HL-60/S4 treated with phorbol 12-myristate 13-acetate at 8.2 ng/mL for 4 days and 3 days (cell line): Measurements from ENCODE around the gene CACNA1I.

ENCODE experiments used
- in situ Hi-C: fragments of 300-500 bp; cut with MboI; formaldehyde crosslinking; loops from 2 replicates; pipeline ENCODE4 v1.15.0; 2022; ENCODE audit warnings: low sequenced_read_pairs

Gene CACNA1I

DNA sequence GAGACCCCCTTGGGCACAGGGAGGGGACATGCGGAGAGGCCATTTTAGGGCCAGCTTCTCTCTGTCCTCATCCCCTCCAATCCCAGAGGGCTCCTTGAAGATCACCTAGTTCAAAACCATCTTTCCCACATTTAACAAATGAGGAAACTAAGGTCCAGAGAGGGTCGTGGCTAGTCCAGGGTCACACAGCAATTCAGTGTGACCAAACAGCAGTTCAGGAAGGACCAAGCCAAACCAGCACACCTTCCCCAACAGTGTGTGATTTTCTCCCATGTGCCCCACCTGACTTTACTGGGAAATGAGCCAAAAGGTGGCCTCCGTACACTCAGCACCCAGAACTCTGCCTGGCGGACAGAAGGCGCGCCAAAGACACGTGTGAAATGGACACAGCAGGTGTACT is 51.3 kb downstream of the CACNA1I start:
- in situ Hi-C loops = no loop called here

- in situ Hi-C loops = no loop called here
These were observed 52.4 kb downstream of the CACNA1I start for GRCh38 chr22:39622881-39623367.

DNA sequence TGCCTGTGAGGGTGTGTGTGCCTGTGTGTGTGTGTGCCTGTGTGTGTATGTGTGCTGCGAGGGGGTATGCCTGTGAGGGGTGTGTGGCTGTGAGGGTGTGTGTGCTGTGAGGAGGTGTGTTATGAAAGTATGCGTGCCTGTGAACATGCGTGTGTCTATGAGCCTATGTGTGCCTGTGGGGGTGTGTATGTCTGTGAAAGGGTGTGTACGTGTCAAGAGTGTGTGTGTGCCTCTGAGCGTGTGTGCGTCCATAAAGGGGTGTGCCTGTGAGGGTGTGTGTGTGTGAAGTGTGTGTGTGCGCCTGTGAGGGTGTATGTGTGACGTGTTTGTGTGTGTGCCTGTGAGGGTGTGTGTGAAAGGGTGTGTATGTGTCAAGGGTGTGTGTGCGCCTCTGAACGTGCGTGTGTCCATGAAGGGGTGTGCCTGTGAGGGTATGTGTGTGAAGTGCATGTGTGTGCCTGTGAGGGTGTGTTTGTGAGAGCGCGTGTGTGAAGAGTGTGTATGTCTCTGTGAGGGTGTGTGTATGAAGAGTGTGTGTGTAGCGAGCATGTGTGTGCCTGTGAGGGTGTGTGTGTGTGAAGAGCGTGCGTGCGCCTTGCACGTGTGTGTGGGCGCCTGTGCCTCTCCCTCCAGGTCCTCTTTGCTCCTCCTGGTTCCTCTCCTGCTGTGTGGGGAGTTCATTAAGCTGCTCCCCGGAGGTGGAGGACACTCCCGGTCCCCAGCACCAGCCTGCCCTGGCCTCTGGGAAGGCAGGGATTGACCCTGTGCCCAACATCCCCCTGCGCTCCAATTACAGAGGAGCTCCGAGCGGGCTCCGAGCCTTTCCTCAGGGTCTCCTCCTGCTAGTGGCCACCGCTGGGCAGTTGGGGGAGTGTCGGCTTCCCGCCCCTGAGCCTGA is 53.3 kb downstream of the CACNA1I start:
- in situ Hi-C loops = no loop called here

DNA sequence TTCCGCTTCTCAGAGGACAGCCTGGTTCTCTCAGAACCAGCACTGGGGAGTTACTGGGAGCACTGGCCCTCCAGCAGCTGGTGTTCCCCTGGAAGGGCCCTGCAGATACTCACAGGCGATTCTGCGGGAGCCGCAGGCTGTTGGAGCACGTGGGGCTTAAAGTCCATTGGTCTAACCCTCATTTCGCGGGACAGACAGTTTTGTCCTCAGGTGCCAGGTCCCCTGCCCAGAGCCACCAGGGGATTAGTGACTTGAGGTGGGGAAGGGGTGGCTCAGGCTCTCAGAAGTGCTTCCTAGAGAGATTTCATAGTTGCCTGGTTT is 53.9 kb downstream of the CACNA1I start:
- in situ Hi-C loops = no loop called here

DNA sequence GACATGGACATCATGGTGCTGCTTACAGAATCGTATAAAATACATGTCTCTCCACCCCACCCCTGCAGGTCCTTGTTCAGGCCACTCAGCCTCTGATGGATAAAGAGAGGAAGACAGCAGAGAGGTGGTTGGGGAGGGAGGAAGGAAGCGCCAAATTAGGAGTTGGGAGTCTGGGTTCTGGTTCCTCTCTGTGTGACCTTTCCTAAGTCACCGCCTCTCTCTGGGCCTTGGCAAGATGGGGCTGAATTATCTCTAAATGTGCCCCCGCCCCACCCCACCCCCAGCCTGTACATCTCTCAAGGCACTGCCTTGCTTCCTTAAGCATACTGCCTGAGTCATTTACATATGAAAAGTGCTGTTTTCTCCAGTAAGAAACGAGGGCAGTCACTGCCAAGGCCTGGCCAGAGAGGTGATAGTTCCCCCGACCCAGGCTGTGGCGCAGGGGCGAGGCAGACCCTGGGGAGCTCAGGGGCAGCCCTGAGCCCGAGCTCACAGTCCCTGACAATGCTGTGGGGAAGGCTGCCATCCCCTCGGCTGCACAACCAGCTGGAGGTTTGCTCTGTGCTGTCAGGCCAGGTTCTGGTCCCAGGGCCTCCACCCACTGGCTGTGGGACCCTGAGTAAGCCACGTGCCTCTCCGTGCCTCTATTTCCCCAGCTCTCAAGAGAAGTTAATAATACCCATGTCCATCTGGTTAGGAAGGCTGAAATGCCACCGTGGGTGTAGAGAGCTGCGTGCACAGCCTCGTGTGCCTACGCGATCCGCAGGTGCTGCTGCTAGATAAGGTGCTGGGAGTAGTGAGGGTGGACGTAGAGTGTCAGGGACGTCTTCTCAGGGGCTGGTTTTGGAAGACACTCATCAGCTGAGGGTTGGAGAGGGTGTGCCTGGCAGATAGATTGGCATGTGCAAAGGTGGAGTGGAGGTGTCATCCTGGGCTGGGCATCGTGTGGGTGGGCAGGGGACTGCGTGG is 55.3 kb downstream of the CACNA1I start:
- in situ Hi-C loops = no loop called here

DNA sequence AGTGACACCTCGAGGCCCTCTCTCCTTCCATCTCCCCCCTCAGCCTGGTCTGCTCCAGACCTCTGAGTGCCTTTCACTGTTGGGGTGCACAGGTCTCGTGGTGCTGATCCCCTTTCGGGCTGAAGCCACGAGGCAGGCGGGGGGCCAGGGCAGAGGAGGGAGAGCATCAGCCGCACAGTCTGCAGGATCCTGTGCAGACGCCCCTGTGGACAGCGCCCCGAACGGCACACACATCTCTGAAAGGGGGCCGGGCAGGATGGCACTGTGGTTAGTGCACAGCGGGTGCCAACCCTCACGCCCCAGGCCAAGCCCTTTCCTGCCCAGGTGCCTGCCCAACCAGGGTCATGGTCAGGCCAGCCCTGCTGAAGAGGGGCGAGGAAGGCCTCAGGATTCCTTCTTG is 56.7 kb downstream of the CACNA1I start:
- in situ Hi-C loops = no loop called here

- in situ Hi-C loops = no loop called here
These were observed 57.5 kb downstream of the CACNA1I start for GRCh38 chr22:39627865-39628562.

GRCh38 chr22:39628563-39629080 is 58.1 kb downstream of the CACNA1I start:
- in situ Hi-C loops = no loop called here

- in situ Hi-C loops = no loop called here
These were observed 59.3 kb downstream of the CACNA1I start for GRCh38 chr22:39629851-39630250.

- in situ Hi-C loops = no loop called here
These were observed 60.2 kb downstream of the CACNA1I start for GRCh38 chr22:39630721-39631120.

GRCh38 chr22:39631381-39632286 is 61.1 kb downstream of the CACNA1I start:
- in situ Hi-C loops = no loop called here

DNA sequence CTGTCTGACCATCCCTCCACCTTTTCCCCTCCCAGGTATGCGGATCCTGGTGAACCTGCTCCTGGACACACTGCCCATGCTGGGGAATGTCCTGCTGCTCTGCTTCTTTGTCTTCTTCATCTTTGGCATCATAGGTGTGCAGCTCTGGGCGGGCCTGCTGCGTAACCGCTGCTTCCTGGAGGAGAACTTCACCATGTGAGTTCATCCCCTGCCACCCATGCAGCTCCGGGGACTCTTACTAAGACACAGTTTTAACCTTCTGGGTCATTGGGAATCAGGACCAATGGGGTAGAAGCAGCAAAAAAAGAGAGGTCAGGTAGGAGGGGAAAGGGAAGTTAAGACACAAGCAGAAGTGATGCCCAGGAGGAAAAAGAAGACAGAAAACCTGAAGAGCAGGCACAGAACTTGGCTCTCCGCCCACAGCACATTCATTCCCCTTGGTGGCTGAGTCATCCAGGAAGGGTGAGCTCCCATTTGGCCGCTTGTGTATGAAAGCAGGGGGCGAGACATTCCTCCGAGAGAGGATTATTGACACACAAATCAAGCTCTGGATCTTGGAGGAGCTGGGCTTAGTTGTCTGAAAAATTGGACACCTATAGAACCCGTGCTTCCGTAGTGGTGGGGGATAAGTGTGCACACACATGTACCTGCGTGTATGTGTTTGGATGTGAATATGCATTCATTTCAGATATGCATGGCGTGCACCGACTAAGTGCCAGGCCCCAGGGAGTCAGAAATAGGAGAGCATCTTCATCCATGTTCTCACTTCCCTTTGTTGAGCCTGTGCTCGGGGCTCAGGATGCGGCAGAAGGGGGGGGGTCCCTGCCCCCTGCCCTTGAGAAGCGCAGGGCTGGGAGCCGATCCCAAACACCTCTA is 64.2 kb downstream of the CACNA1I start:
- in situ Hi-C loops = no loop called here

DNA sequence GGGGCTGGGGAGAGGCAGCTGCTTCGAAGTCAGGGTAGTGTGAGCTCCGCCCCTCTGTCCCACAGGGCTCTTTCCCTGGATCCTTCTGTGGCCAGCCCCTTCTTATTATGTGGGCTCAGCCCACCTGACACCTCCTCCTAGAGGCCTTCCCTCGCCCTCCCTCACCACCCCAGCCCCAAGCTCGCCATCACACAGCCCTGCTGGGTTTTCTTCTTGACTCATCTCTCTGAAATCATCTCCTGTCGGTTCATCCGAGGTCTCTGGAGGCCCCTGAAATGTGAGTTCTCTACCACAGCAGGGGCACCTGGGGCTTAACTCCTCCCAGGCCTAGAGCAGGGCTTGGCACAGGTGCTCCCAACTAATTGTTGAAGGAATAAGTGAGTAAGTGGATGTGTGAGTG is 65.2 kb downstream of the CACNA1I start:
- in situ Hi-C loops = no loop called here

- in situ Hi-C loops = no loop called here
These were observed 68.4 kb downstream of the CACNA1I start for GRCh38 chr22:39638958-39639357.

DNA sequence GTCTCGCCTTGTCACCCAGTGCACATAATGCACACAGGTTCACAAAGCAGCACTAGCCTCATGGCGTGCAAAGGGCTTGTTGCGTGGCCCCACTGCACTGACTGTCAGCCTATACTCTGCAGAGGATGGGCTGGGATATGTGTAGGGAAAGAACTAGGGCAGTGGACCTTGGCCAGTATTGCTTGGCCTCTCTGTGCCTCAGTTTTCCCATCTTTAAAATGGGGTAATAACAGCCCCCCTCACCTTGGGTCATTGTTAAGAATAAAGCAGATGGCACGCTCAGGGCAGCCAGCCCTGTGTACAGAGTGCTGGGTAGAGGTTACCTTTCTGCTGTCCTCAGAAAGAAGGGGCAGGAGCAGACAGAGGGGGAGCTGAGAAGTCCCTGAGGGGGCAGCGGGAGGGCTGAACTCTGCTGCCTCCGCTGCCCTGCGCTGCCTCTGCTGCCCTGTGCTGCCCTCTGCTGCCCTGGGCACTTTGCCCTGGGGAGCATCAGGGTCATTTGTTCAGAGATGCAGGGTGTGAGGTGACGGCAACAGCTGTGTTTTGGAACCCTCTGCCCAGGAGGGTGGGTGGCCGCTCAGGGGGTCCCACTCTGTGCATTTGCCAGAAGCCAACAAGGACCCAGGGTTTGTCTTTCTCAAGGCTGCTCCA is 71.2 kb downstream of the CACNA1I start:
- in situ Hi-C loops = no loop called here

DNA sequence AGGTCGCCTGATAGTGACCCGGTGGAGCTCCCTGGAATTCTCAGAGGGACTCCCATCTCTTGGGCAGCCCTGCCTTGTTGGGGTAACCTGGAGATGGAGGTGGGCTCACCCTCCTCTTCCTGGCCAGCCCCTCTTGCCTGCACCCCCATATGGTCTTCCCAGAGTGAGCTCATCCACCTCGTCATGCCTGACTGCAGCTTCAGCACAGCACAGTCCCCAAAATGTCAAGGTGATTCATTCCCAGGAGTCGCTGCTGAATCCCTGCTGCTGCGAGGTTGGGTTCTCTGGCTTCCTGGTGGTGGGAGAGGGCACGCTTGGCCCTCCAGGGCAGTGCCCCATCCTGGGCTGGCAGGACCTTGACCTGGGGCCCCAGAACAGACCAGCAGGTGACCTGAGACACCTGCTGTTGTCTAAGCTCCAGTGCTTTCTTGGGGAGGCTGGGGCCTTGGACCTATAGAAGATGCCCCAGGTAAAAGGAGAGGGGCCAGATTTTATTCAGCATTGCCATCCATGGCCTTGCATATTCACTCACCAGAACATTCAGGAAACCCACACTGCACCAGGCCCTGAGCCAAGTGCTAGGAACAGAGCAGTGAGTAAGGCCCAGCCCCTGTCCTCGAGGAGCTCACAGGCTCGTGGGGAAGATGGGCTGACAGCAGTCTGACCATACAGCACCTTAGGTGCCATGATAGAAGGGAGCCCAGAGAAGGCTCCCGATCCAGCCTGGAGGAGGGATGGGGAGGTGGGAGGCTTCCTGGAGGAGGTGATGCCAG is 72.9 kb downstream of the CACNA1I start:
- in situ Hi-C loops = no loop called here

DNA sequence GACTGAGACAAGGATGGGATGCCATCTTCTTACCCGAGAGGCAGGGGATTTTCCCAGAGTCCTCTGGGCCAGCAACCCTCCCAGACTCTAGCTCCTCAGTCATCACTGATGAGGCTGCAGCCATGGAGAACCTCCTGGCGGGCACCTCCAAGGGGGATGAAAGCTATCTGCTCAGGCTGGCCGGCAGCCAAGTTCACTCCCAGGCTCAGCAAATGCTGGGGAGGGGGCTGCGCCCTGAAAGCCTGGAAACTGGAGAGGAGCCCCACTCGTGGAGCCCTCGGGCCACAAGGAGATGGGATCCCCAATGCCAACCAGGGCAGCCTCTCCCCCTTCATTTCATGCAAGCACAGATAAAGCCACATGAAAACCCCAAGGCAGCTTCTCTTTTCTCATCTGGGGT is 75.0 kb downstream of the CACNA1I start:
- in situ Hi-C loops = no loop called here
